H1 (cell line): ENCODE results near the gene DYNC1I2.

ENCODE experiments used
- BCL11A ChIP-seq, 2 experiments: IDR thresholded peaks; one replicate each; pipeline ENCODE4 v1.6.1; 2011; ENCODE audit warnings: low read depth in 2 of 2, low read length in 2 of 2, mild to moderate bottlenecking in 2 of 2
- BRCA1 ChIP-seq: IDR thresholded peaks from 2 replicates; pipeline ENCODE4 v1.6.1; 2012; ENCODE audit warnings: low read depth, low read length, improper control_type of control experiment
- CTBP2 ChIP-seq: IDR thresholded peaks from 2 replicates; pipeline ENCODE4 v1.7.0; 2011; ENCODE audit warnings: borderline replicate concordance, mild to moderate bottlenecking, moderate library complexity, mixed read lengths, low read length; ENCODE audit not compliant: insufficient read depth, insufficient read length
- HDAC2 ChIP-seq, 2 experiments: fragments of 300-600 bp in 1 of 2; sonication (generic) in 1 of 2; IDR thresholded peaks; 2 replicates each; pipeline ENCODE4 v1.6.1; 2011 to 2012; ENCODE audit warnings: low read depth in 2 of 2, low read length in 2 of 2, mild to moderate bottlenecking in 2 of 2, moderate library complexity in 2 of 2, borderline replicate concordance in 1 of 2, inconsistent platforms in 1 of 2
- NANOG ChIP-seq: IDR thresholded peaks from 2 replicates; pipeline ENCODE4 v1.6.1; 2011; ENCODE audit warnings: low read length, low read depth, mild to moderate bottlenecking, inconsistent platforms; ENCODE audit not compliant: insufficient read depth, poor library complexity, severe bottlenecking
- POLR2A ChIP-seq, 2 experiments: IDR thresholded peaks; 1 replicate in 1 of 2; 2 replicates in 1 of 2; pipeline ENCODE4 v1.6.1; 2011; ENCODE audit warnings: low read depth in 2 of 2, low read length in 2 of 2, mild to moderate bottlenecking in 2 of 2; ENCODE audit errors: control extremely low read depth in 1 of 2
- POLR2AphosphoS5 ChIP-seq: IDR thresholded peaks from 2 replicates; pipeline ENCODE4 v1.6.1; 2011; ENCODE audit warnings: low read depth, low read length
- RAD21 ChIP-seq, 2 experiments: IDR thresholded peaks in 1 of 2; conservative IDR thresholded peaks in 1 of 2; 2 replicates each; pipeline ENCODE4 v1.6.1; 2011; ENCODE audit warnings: low read depth in 2 of 2, low read length in 2 of 2, improper control_type of control experiment in 1 of 2, inconsistent platforms in 1 of 2, mild to moderate bottlenecking in 1 of 2, moderate library complexity in 1 of 2
- RFX5 ChIP-seq: IDR thresholded peaks from 2 replicates; pipeline ENCODE4 v1.6.1; 2011; ENCODE audit warnings: low read depth, low read length, improper control_type of control experiment, borderline replicate concordance
- TCF12 ChIP-seq: IDR thresholded peaks from 2 replicates; pipeline ENCODE4 v1.6.1; 2011; ENCODE audit warnings: low read depth, mild to moderate bottlenecking, low read length
- TF ChIP-seq, protein P1 (sequence below), 3 experiments: IDR thresholded peaks; 1 replicate in 2 of 3; 2 replicates in 1 of 3; pipeline versions ENCODE4 v1.5.1 to v1.6.1; 2011; ENCODE audit warnings: low read length in 3 of 3, mild to moderate bottlenecking in 3 of 3, inconsistent platforms in 2 of 3, low read depth in 1 of 3, moderate library complexity in 1 of 3; ENCODE audit not compliant: insufficient read depth in 1 of 3; ENCODE audit errors: control extremely low read depth in 1 of 3
- TF ChIP-seq, protein P2 (sequence below): IDR thresholded peaks from 2 replicates; pipeline ENCODE4 v1.6.1; 2011; ENCODE audit warnings: low read length, improper control_type of control experiment
- TF ChIP-seq, protein P3 (sequence below): IDR thresholded peaks from 2 replicates; pipeline ENCODE4 v1.6.1; 2011; ENCODE audit warnings: low read depth, mild to moderate bottlenecking, low read length; ENCODE audit not compliant: insufficient read depth

DNA sequence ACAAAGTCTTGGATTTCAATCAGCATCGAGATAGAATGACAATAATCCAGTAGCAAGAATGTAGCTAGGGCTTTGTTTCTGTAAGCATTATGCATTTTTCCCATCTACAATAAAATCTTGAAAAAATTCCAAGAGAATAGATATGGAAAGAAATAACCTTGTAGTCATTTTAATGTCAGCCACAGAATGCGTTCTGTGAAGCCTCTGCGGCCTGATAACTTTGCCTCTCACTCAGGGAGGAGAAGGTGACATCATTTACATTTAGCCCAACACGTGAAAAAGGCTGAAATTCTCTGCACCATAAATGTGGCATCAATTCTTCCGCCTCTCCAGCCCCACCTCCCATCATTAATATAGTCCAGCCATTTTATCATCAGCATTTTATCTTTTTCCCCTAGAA, 19.1 kb upstream of the DYNC1I2 start:
- TF ChIP-seq RAD21 (IDR thresholded peaks at IDR 0.05 in 1 of 2, conservative IDR thresholded peaks at IDR 0.05 in 1 of 2; ENCODE audit: low read depth in 2 of 2, low read length in 2 of 2) (no peak), POLR2AphosphoS5 (no peak), POLR2A (IDR thresholded peaks at IDR 0.05; ENCODE audit: control extremely low read depth in 1 of 2, low read depth in 2 of 2, low read length in 2 of 2) (no peak), TCF12 (no peak), NANOG (no peak), HDAC2 (IDR thresholded peaks at IDR 0.05; ENCODE audit: borderline replicate concordance in 1 of 2, low read depth in 2 of 2, low read length in 2 of 2) (no peak), BCL11A (IDR thresholded peaks at IDR 0.05; ENCODE audit: low read depth in 2 of 2, low read length in 2 of 2) (no peak), CTBP2 (no peak), BRCA1 (no peak), RFX5 (no peak)
- TF ChIP-seq, protein P1, sequence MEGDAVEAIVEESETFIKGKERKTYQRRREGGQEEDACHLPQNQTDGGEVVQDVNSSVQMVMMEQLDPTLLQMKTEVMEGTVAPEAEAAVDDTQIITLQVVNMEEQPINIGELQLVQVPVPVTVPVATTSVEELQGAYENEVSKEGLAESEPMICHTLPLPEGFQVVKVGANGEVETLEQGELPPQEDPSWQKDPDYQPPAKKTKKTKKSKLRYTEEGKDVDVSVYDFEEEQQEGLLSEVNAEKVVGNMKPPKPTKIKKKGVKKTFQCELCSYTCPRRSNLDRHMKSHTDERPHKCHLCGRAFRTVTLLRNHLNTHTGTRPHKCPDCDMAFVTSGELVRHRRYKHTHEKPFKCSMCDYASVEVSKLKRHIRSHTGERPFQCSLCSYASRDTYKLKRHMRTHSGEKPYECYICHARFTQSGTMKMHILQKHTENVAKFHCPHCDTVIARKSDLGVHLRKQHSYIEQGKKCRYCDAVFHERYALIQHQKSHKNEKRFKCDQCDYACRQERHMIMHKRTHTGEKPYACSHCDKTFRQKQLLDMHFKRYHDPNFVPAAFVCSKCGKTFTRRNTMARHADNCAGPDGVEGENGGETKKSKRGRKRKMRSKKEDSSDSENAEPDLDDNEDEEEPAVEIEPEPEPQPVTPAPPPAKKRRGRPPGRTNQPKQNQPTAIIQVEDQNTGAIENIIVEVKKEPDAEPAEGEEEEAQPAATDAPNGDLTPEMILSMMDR (IDR thresholded peaks at IDR 0.05; ENCODE audit: control extremely low read depth in 1 of 3, insufficient read depth in 1 of 3, low read depth in 1 of 3, low read length in 3 of 3): no peak
- TF ChIP-seq, protein P2, sequence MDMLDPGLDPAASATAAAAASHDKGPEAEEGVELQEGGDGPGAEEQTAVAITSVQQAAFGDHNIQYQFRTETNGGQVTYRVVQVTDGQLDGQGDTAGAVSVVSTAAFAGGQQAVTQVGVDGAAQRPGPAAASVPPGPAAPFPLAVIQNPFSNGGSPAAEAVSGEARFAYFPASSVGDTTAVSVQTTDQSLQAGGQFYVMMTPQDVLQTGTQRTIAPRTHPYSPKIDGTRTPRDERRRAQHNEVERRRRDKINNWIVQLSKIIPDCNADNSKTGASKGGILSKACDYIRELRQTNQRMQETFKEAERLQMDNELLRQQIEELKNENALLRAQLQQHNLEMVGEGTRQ: no peak
- TF ChIP-seq, protein P3, sequence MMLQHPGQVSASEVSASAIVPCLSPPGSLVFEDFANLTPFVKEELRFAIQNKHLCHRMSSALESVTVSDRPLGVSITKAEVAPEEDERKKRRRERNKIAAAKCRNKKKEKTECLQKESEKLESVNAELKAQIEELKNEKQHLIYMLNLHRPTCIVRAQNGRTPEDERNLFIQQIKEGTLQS: no peak
